ENCODE measurements around the gene DLGAP1.

DLGAP1 gene

DNA sequence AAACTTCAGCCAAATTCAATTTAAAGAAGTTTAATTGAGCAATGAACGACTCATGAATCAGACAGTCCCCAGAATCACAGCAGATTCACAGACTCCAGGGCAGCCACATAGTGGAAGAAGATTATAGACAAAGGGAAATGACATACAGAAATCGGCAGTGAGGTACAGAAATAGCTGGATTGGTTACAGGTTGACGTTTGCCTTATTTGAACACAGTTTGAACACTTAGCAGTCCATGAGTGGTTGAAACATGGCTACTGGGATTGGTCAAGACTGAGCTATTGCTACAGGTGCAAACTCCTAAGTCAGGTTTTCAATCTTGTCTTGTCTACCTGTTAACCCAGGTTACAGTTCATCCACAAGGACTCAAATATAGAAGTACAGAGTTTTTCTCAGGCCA, 169.6 kb downstream of the DLGAP1 start:
- Histone ChIP-seq H3K4me1 (ENCODE audit: control insufficient read depth, insufficient read depth, low read length) (no peaks in the 10 kb centered on the region), H3K36me3 (ENCODE audit: insufficient read depth, low read length) (no peaks in the 10 kb centered on the region), H3K9me3 (replicated peaks; ENCODE audit: low read length) (no peaks in the 10 kb centered on the region), H3K27me3 (ENCODE audit: control insufficient read depth, insufficient read depth, low read length) (no peaks in the 10 kb centered on the region), H3K4me2 (ENCODE audit: low read length) (no peak overlapping the region), H3K9ac (ENCODE audit: low read depth, low read length) (no peak overlapping the region), H3K4me3 (ENCODE audit: low read length) (no peak overlapping the region)

DNA sequence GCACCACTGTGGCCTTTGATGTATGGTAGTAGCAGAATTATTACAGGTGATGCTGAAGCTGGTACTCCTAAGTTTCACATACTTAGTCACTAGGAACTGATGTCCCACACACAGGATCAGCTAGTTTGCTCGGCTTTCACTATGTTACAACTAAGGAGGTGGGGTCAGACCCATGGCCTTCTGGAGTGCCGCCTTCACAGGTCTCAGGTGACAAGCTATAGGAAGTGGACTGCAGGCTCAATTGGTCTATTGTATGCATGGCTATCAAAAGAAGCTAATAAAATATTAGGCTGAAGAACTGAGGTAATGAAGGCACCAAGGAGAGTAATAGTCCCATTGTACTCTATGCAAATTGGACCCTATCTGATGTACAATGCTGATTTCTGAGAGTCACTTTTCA, 170.6 kb downstream of the DLGAP1 start:
- no peak overlapping the region for H3K9ac ChIP-seq (ENCODE audit: low read depth, low read length)
- no peak overlapping the region for H3K4me3 ChIP-seq (ENCODE audit: low read length)

DNA sequence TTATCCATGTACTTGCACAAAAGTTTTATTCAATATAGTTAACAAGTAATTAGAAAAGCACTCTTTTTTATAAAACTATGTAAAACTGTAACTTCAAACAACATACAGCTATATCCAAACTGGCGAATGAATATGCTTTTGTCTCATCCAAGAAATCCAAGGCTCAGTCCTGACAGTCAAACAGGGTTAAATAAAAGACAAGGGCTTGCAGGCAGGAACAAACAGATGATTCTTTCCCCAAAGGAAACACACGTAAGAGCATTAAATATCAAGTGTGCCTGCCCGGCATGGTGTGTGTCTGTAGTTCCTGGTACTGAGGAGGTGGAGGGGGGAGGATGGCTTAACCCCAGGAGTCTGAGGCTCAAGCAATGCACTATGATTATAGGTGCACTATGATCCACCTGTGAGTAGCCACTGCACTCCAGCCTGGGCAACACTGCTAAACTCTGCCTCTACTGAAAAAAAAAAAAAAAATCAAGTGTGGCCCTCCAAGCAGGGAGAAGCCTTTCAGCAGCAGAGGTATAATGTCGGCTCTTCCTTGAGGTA, 171.3 kb downstream of the DLGAP1 start:
- H3K9me3 ChIP-seq (replicated peaks; ENCODE audit: low read length): no peaks in the 10 kb centered on the region
- H3K36me3 ChIP-seq (ENCODE audit: insufficient read depth, low read length): no peaks in the 10 kb centered on the region
- no peak overlapping the region for H3K4me3 ChIP-seq (ENCODE audit: low read length)
- H3K9ac ChIP-seq (ENCODE audit: low read depth, low read length): no peak overlapping the region
- no peaks in the 10 kb centered on the region for H3K4me1 ChIP-seq (ENCODE audit: control insufficient read depth, insufficient read depth, low read length)
- no peaks in the 10 kb centered on the region for H3K27me3 ChIP-seq (ENCODE audit: control insufficient read depth, insufficient read depth, low read length)
- no peak overlapping the region for H3K4me2 ChIP-seq (ENCODE audit: low read length)

More for the DNA sequence above, 170.6 kb downstream of the DLGAP1 start:
- Histone ChIP-seq H3K36me3 (ENCODE audit: insufficient read depth, low read length) (no peaks in the 10 kb centered on the region), H3K27me3 (ENCODE audit: control insufficient read depth, insufficient read depth, low read length) (no peaks in the 10 kb centered on the region), H3K4me1 (ENCODE audit: control insufficient read depth, insufficient read depth, low read length) (no peaks in the 10 kb centered on the region), H3K9me3 (replicated peaks; ENCODE audit: low read length) (no peaks in the 10 kb centered on the region), H3K4me2 (ENCODE audit: low read length) (no peak overlapping the region)

DNA sequence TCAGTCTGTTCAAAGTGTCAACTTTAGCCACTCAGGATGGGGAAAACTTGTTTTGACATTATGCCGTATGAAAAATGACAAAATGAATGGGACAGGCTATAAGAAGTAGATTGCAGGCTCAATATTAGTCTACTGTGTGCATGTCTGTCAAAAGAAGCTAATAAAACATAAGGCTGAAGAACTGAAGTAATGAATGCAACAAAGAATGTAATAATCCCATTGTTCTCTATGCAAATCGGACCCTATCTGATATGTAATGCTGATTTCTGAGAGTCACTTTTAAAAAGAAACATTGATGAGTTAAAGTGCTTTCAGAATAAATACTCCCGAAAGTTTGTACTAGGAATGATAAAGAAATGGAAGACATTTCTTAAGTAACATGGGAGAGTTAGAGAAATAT, 172.2 kb downstream of the DLGAP1 start:
- H3K4me3 ChIP-seq (ENCODE audit: low read length): no peak overlapping the region

DNA sequence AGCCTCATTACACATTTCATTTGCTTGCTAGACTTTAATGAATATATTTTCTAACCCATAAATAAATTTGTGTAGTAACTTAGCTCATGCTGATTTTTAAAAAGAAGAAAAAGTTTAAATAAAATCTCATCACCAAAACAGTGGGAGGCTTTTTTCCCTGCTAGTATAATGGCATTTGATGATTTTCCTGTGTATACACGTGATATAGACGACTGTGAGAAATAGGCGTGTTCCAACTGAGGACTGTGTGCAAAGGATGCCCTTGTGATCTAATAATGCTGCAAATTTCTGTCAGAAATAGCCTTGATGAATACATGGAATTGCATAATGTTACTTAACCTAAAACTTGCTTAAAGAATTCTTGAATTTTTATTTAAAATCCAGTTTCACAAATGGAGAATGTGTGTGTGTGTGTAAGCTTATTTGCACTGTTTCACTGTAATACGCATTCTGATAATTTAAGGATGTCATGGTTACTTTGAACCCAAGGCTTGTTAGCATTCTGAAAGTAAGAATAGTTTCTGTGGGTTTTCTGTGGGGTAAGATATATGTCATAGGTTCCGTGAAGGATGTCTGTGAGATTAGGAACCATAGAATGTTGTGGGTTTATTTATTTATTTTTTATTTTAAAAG, 178.0 kb downstream of the DLGAP1 start:
- H3K9ac ChIP-seq (ENCODE audit: low read depth, low read length): no peak overlapping the region
- peaks cover 9% of the 10 kb centered on the region for H3K9me3 ChIP-seq (replicated peaks; ENCODE audit: low read length)
- H3K36me3 ChIP-seq (ENCODE audit: insufficient read depth, low read length): no peaks in the 10 kb centered on the region
- no peaks in the 10 kb centered on the region for H3K27me3 ChIP-seq (ENCODE audit: control insufficient read depth, insufficient read depth, low read length)
- H3K4me1 ChIP-seq (ENCODE audit: control insufficient read depth, insufficient read depth, low read length): no peaks in the 10 kb centered on the region
- no peak overlapping the region for H3K4me3 ChIP-seq (ENCODE audit: low read length)
- no peak overlapping the region for H3K4me2 ChIP-seq (ENCODE audit: low read length)

More for the DNA sequence above, 172.2 kb downstream of the DLGAP1 start:
- Histone ChIP-seq H3K4me1 (ENCODE audit: control insufficient read depth, insufficient read depth, low read length) (no peaks in the 10 kb centered on the region), H3K36me3 (ENCODE audit: insufficient read depth, low read length) (no peaks in the 10 kb centered on the region), H3K4me2 (ENCODE audit: low read length) (no peak overlapping the region), H3K9me3 (replicated peaks; ENCODE audit: low read length) (no peaks in the 10 kb centered on the region), H3K9ac (ENCODE audit: low read depth, low read length) (no peak overlapping the region), H3K27me3 (ENCODE audit: control insufficient read depth, insufficient read depth, low read length) (no peaks in the 10 kb centered on the region)

DNA sequence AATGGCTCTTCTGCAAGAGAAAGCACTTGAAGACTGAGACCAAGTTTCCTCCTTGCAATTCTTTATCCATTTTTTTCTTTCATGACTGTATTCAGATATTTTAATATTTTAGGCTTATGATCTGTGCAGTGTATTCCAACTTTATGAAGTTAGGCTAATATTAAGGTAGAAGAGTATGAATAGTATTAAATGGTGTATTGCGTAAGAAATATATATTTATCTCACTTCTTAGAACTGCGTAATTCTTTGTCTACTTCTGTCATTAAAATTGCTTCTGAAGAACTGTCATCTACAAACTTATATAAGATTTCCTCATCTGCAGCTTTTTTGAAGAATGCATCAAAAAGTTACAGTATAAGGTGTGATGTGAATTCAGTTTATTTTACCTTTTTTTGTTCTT, 183.2 kb downstream of the DLGAP1 start:
- no peaks in the 10 kb centered on the region for H3K36me3 ChIP-seq (ENCODE audit: insufficient read depth, low read length)
- H3K27me3 ChIP-seq (ENCODE audit: control insufficient read depth, insufficient read depth, low read length): no peaks in the 10 kb centered on the region
- no peak overlapping the region for H3K4me3 ChIP-seq (ENCODE audit: low read length)
- peaks cover 12% of the 10 kb centered on the region for H3K9me3 ChIP-seq (replicated peaks; ENCODE audit: low read length)
- no peak overlapping the region for H3K9ac ChIP-seq (ENCODE audit: low read depth, low read length)
- no peaks in the 10 kb centered on the region for H3K4me1 ChIP-seq (ENCODE audit: control insufficient read depth, insufficient read depth, low read length)
- no peak overlapping the region for H3K4me2 ChIP-seq (ENCODE audit: low read length)

DNA sequence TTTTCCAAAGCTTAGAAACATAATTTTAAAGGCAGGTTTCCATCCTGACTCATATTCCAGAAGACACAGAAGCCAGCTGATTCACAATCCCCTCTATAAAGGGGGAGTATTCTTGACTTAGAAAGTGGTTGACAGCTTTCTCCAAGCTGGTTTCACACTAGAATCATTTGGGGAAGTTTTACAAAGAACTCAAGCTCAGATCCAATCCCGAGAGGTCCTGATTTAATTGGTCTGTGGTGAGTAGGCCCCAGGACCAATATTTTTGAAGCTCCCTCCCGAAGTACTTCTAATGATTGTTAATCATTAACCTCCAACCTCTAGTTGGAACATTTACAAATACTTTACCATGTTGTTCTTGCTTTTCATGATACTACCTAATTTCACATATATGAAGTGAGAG, 184.1 kb downstream of the DLGAP1 start:
- Histone ChIP-seq H3K4me3 (ENCODE audit: low read length) (no peak overlapping the region), H3K9me3 (replicated peaks; ENCODE audit: low read length) (peaks cover 12% of the 10 kb centered on the region), H3K36me3 (ENCODE audit: insufficient read depth, low read length) (no peaks in the 10 kb centered on the region), H3K27me3 (ENCODE audit: control insufficient read depth, insufficient read depth, low read length) (no peaks in the 10 kb centered on the region), H3K4me1 (ENCODE audit: control insufficient read depth, insufficient read depth, low read length) (no peaks in the 10 kb centered on the region), H3K4me2 (ENCODE audit: low read length) (no peak overlapping the region), H3K9ac (ENCODE audit: low read depth, low read length) (no peak overlapping the region)

DNA sequence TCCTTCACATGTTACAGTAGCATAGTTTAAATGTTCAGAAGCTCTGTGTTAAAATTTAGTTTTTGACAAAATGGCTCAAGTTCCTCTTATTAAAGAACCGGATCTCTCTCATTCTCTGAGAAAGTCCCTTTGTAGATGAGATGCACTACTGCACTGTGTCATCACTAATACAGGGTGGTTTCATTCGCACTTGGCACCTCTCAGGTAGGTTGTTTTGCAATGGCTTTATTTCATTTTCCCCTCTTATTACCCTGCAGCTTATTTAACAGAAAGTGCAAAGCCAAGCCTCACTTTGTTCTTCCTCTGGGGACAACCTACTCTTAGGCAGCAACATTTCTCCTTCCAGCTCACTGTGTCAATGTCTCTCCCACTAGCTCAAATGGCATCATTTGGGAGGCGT, 185.1 kb downstream of the DLGAP1 start:
- H3K4me3 ChIP-seq (ENCODE audit: low read length): no peak overlapping the region
- H3K9me3 ChIP-seq (replicated peaks; ENCODE audit: low read length): peaks cover 12% of the 10 kb centered on the region
- H3K4me2 ChIP-seq (ENCODE audit: low read length): no peak overlapping the region
- H3K27me3 ChIP-seq (ENCODE audit: control insufficient read depth, insufficient read depth, low read length): no peaks in the 10 kb centered on the region
- no peak overlapping the region for H3K9ac ChIP-seq (ENCODE audit: low read depth, low read length)
- no peaks in the 10 kb centered on the region for H3K36me3 ChIP-seq (ENCODE audit: insufficient read depth, low read length)
- H3K4me1 ChIP-seq (ENCODE audit: control insufficient read depth, insufficient read depth, low read length): no peaks in the 10 kb centered on the region

DNA sequence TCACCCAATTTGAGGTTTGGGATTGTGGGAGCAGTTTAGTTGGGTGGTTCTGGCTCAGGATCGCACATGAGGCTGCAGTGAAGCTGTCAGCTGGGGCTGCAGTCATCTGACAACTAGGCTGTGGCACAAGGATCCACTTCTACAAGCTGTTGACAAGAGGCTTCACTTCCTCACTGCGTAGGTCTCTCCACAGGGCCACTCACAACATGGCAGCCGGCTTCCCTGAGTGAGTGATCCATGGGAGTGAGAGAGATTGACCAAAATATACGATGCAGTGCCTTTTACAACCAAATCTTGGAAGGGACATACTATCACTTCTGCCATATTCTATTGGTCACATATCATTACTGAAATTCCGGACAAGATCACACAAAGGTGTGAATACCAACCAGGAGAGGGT, 187.5 kb downstream of the DLGAP1 start:
- Histone ChIP-seq H3K9ac (ENCODE audit: low read depth, low read length) (no peak overlapping the region), H3K27me3 (ENCODE audit: control insufficient read depth, insufficient read depth, low read length) (no peaks in the 10 kb centered on the region), H3K36me3 (ENCODE audit: insufficient read depth, low read length) (no peaks in the 10 kb centered on the region), H3K4me2 (ENCODE audit: low read length) (no peak overlapping the region), H3K9me3 (replicated peaks; ENCODE audit: low read length) (peaks cover 9% of the 10 kb centered on the region), H3K4me1 (ENCODE audit: control insufficient read depth, insufficient read depth, low read length) (no peaks in the 10 kb centered on the region), H3K4me3 (ENCODE audit: low read length) (no peak overlapping the region)

DNA sequence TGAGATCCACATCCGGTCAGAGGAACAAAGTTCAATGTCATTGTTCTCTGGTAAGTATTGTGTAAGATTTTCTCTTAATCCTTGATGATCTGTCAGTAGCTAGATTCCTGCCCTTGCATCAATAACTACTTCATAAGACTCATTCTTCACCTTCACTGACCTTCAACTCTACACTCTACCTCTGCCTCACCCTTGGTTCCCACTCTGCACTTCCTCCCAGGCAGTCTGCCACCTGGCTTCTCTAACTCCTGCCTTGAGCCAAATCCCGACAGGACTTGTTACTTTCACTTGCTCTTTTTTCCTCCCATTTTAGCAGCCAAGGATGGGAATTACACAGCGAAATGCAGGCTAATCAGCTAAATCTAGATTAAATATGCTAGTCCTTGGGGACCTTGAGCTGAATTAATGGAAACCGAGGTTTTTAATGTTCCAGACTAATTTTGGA, 190.7 kb downstream of the DLGAP1 start:
- Histone ChIP-seq H3K9me3 (replicated peaks; ENCODE audit: low read length) (peaks cover 6% of the 10 kb centered on the region), H3K4me1 (ENCODE audit: control insufficient read depth, insufficient read depth, low read length) (no peaks in the 10 kb centered on the region), H3K4me3 (ENCODE audit: low read length) (no peak overlapping the region), H3K4me2 (ENCODE audit: low read length) (no peak overlapping the region), H3K9ac (ENCODE audit: low read depth, low read length) (no peak overlapping the region), H3K36me3 (ENCODE audit: insufficient read depth, low read length) (no peaks in the 10 kb centered on the region), H3K27me3 (ENCODE audit: control insufficient read depth, insufficient read depth, low read length) (no peaks in the 10 kb centered on the region)

DNA sequence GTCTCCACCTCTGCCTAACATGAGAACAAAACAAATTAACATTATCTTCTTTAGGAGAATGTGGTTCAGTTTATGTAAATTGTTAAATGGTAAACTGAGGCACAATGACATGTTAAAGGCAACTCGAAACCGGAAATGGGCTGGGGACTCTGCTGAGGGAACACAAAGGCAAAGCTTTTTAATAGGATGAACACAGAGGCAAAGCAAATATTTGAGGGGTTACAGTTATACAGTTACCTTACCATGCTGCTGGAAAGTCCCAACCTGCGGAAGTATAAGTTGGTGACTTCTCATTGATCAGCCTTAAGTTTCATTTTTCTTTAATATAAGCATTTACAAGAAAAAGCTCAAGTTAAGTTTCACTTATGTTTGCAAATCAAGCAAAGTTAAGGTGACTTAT, 195.0 kb downstream of the DLGAP1 start:
- no peaks in the 10 kb centered on the region for H3K4me1 ChIP-seq (ENCODE audit: control insufficient read depth, insufficient read depth, low read length)
- H3K9ac ChIP-seq (ENCODE audit: low read depth, low read length): no peak overlapping the region
- H3K4me3 ChIP-seq (ENCODE audit: low read length): no peak overlapping the region
- H3K36me3 ChIP-seq (ENCODE audit: insufficient read depth, low read length): no peaks in the 10 kb centered on the region
- H3K9me3 ChIP-seq (replicated peaks; ENCODE audit: low read length): peaks cover 9% of the 10 kb centered on the region
- no peaks in the 10 kb centered on the region for H3K27me3 ChIP-seq (ENCODE audit: control insufficient read depth, insufficient read depth, low read length)
- no peak overlapping the region for H3K4me2 ChIP-seq (ENCODE audit: low read length)

DNA sequence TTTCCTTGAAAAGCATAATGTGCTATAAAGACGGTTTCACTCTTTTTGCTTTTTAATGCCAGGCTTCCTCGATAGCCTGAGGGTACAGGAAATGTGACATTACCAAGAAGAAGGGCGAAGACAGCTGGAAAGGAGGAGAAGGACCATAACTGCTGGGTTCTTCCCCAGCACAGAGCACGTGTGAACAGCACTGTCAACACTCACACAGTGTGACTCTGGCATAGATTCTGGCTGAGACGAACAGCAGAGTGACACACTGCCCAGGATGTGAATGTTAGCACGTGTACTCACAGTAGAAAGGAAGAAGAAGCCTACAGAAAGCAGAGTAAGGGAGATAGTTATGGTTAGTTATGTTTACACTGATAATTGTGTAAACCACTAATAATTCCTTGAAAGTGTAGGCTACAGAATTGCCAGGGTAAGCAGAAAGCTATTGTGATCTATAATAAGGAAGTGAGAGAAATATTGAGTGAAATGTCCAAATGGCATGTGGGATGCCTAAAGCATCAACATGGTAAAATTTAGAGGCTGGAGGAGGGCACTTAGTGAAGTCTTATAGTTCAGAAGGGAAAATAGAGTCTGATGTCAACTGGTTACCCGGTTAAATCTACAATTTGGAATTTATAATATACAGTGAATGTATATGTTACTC, 198.2 kb downstream of the DLGAP1 start:
- no peak overlapping the region for H3K9ac ChIP-seq (ENCODE audit: low read depth, low read length)
- H3K4me3 ChIP-seq (ENCODE audit: low read length): no peak overlapping the region
- H3K4me1 ChIP-seq (ENCODE audit: control insufficient read depth, insufficient read depth, low read length): no peaks in the 10 kb centered on the region

More for the DNA sequence above, 198.2 kb downstream of the DLGAP1 start:
- H3K4me2 ChIP-seq (ENCODE audit: low read length): no peak overlapping the region
- H3K9me3 ChIP-seq (replicated peaks; ENCODE audit: low read length): peaks cover 14% of the 10 kb centered on the region
- no peaks in the 10 kb centered on the region for H3K36me3 ChIP-seq (ENCODE audit: insufficient read depth, low read length)
- H3K27me3 ChIP-seq (ENCODE audit: control insufficient read depth, insufficient read depth, low read length): no peaks in the 10 kb centered on the region
